ENCODE results near the gene SPTBN1.
"Not testable (repeated sequence)": the region's sequence is repeated elsewhere in the genome, so short reads cannot be mapped to it uniquely, and the experiment has no call there.

DNA sequence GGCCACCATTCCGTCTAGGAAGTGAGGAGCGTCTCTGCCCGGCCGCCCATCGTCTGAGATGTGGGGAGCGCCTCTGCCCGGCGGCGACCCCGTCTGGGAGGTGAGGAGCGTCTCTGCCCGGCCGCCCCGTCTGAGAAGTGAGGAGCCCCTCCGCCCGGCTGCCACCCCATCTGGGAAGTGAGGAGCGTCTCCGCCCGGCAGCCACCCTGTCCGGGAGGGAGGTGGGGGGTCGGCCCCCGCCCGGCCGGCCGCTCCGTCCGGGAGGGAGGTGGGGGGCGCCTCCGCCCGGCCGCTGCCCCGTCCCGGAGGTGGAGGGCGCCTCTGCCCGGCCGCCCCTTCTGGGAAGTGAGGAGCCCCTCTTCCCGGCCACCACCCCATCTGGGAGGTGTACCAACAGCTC, 242.8 kb downstream of the SPTBN1 start:
- TF ChIP-seq EZH2 (IDR thresholded peaks at IDR 0.05; ENCODE audit: insufficient read depth, poor library complexity, severe bottlenecking); EZH2phosphoT487 (IDR thresholded peaks at IDR 0.05; ENCODE audit: insufficient read depth, low read depth): not testable (repeated sequence)

Data from GM23248 (cell line).